HepG2 (cell line): Measurements from ENCODE around the gene DAZAP1. TPM values are rescaled to one million over a fixed set of nuclear protein-coding genes. Genes with fewer than 3 reads are reported as not detected.

Experiments
- CEBPG ChIP-seq: IDR thresholded peaks from 2 replicates; pipeline ENCODE4 v1.6.1; 2016
- DNMT3B ChIP-seq: conservative IDR thresholded peaks from 2 replicates; pipeline ENCODE4 v1.6.1; 2016; ENCODE audit warnings: missing biosample characterization, control low read depth
- GABPB1 ChIP-seq: IDR thresholded peaks from 2 replicates; pipeline ENCODE4 v1.6.1; 2016; ENCODE audit warnings: mild to moderate bottlenecking, missing genetic modification reagents, moderate library complexity, missing compliant biosample characterization
- KDM5A ChIP-seq: fragments of 200-600 bp; sonication (generic); IDR thresholded peaks from 2 replicates; pipeline ENCODE4 v1.7.0; 2018; ENCODE audit warnings: antibody characterized with exemption, mild to moderate bottlenecking, low read length, borderline replicate concordance
- KMT2A ChIP-seq: sonication (generic); formaldehyde crosslinking; IDR thresholded peaks from 2 replicates; pipeline ENCODE4 v1.4.0; 2020; ENCODE audit warnings: missing genetic modification reagents
- MYNN ChIP-seq: sonication (generic); formaldehyde crosslinking; IDR thresholded peaks from 2 replicates; pipeline ENCODE4 v1.4.0; 2020; ENCODE audit warnings: mild to moderate bottlenecking, low read depth, missing genetic modification reagents
- REST ChIP-seq, 2 experiments: IDR thresholded peaks; 2 replicates each; pipeline ENCODE4 v1.6.1; 2011 to 2012; ENCODE audit warnings: low read length in 2 of 2, borderline replicate concordance in 1 of 2, low read depth in 1 of 2, mild to moderate bottlenecking in 1 of 2, moderate library complexity in 1 of 2
- RFXANK ChIP-seq: IDR thresholded peaks from 2 replicates; pipeline ENCODE4 v1.6.1; 2016
- SALL1 ChIP-seq: sonication (generic); formaldehyde crosslinking; IDR thresholded peaks from 2 replicates; pipeline ENCODE4 v1.8.0; 2022; ENCODE audit warnings: mild to moderate bottlenecking, missing genetic modification reagents
- SRSF1 ChIP-seq: fragments of 200-400 bp; formaldehyde crosslinking; optimal IDR thresholded peaks from 2 replicates; pipeline ENCODE3; 2017; ENCODE audit warnings: mild to moderate bottlenecking, low read depth, low read length, moderate library complexity
- THAP11 ChIP-seq: IDR thresholded peaks from 2 replicates; pipeline ENCODE4 v1.6.1; 2016; ENCODE audit warnings: missing biosample characterization, missing genetic modification reagents
- U2AF1 ChIP-seq: fragments of 200-400 bp; formaldehyde crosslinking; optimal IDR thresholded peaks from 2 replicates; pipeline ENCODE3; 2017; ENCODE audit warnings: mild to moderate bottlenecking, low read depth, low read length
- ZBTB3 ChIP-seq: sonication (generic); formaldehyde crosslinking; IDR thresholded peaks from 2 replicates; pipeline ENCODE4 v1.4.0; 2020; ENCODE audit warnings: low read depth, mild to moderate bottlenecking, moderate library complexity, missing genetic modification reagents, borderline replicate concordance
- ZHX1 ChIP-seq: sonication (generic); formaldehyde crosslinking; IDR thresholded peaks from 2 replicates; pipeline ENCODE4 v1.8.1; 2022; ENCODE audit warnings: low read depth, mild to moderate bottlenecking, missing genetic modification reagents
- ZNF251 ChIP-seq: sonication (generic); formaldehyde crosslinking; IDR thresholded peaks from 2 replicates; pipeline ENCODE4 v1.9.0; 2021; ENCODE audit warnings: mild to moderate bottlenecking, missing genetic modification reagents
- ZNF704 ChIP-seq: sonication (generic); formaldehyde crosslinking; IDR thresholded peaks from 2 replicates; pipeline ENCODE4 v1.8.1; 2023; ENCODE audit warnings: mild to moderate bottlenecking, inconsistent platforms, moderate library complexity, missing genetic modification reagents, borderline replicate concordance
- ZNF761 ChIP-seq: sonication (generic); formaldehyde crosslinking; conservative IDR thresholded peaks from 2 replicates; pipeline ENCODE4 v1.4.0; 2020; ENCODE audit warnings: mild to moderate bottlenecking, missing genetic modification reagents
- ZNF772 ChIP-seq: sonication (generic); formaldehyde crosslinking; IDR thresholded peaks from 2 replicates; pipeline ENCODE4 v1.5.0; 2020; ENCODE audit warnings: mild to moderate bottlenecking, missing genetic modification reagents
- ZNF792 ChIP-seq: IDR thresholded peaks from 2 replicates; pipeline ENCODE4 v1.6.1; 2016
- ZUFSP ChIP-seq: sonication (generic); formaldehyde crosslinking; IDR thresholded peaks from 2 replicates; pipeline ENCODE4 v1.9.0; 2021; ENCODE audit warnings: missing genetic modification reagents, mild to moderate bottlenecking, borderline replicate concordance
- polyA plus RNA-seq, 8 experiments: library from polyadenylated mRNA; depleted of rRNA in 3 of 8; stranded (reverse) in 7 of 8; unstranded in 1 of 8; fragments of >200 nt; fragmentation: Illumina TruSeq in 4 of 8; extraction: Trizol in 4 of 8; gene quantifications; 2 replicates each; pipeline versions ENCODE4 v1.2.1 to v1.2.3, GENCODE V29; 2011 to 2016; ENCODE audit warnings: low read depth in 4 of 8, missing spikeins in 1 of 8, mixed read lengths in 1 of 8; ENCODE audit not compliant: insufficient read depth in 1 of 8
- total RNA-seq, 5 experiments: library from RNA; depleted of rRNA; stranded (reverse); fragments of >200 nt; fragmentation: Illumina TruSeq; extraction: Trizol; gene quantifications; 2 replicates each; pipeline ENCODE4 v1.2.3, GENCODE V29; 2016; ENCODE audit warnings: low read depth in 1 of 5

Gene DAZAP1
- total and polyA plus RNA-seq, 2 of the 13 experiments (the other 11 are each of a cell fraction or from before 2014, with no cell fraction given): 63.3 to 79.2 TPM

GRCh38 chr19:1457031-1457739 is 49.8 kb downstream of the DAZAP1 start (continued):
- TF ChIP-seq GABPB1 (CRISPR knock-in tag): 0 out of 2 replicates have a peak, but pooled peaks have one; percentile 39
- no peak for TF ChIP-seq ZNF772
- no peak for TF ChIP-seq THAP11 (CRISPR knock-in tag)
- TF ChIP-seq ZNF251 (CRISPR knock-in tag): no peak
- no peak for TF ChIP-seq SALL1
- TF ChIP-seq MYNN: no peak
- no peak for TF ChIP-seq CEBPG (CRISPR knock-in tag)
- peak; percentile 63; the same call in 1 of the 2 replicates for TF ChIP-seq ZHX1 (CRISPR knock-in tag)
- no peak for TF ChIP-seq ZBTB3 (CRISPR knock-in tag)
- no peak for TF ChIP-seq DNMT3B (CRISPR knock-in tag)
- no peak for TF ChIP-seq KDM5A
- TF ChIP-seq ZUFSP (CRISPR knock-in tag): no peak
- TF ChIP-seq SRSF1: no peak
- no peak for TF ChIP-seq ZNF704 (CRISPR knock-in tag)
- TF ChIP-seq RFXANK: no peak
- no peak for TF ChIP-seq ZNF792 (CRISPR knock-in tag)
- TF ChIP-seq ZNF761 (CRISPR knock-in tag): no peak
- TF ChIP-seq U2AF1: no peak
- TF ChIP-seq KMT2A (CRISPR knock-in tag): no peak
- no peak for TF ChIP-seq REST (IDR thresholded peaks at IDR 0.05; ENCODE audit: borderline replicate concordance in 1 of 2, low read depth in 1 of 2, low read length in 2 of 2)
